Tibial nerve (tissue), 4 donors: ENCODE data around the gene ACD. TPM values are rescaled to one million over a fixed set of nuclear protein-coding genes. Genes with fewer than 3 reads are reported as not detected.

ENCODE experiments used
- total RNA-seq, 4 donors: library from RNA; depleted of rRNA; stranded (reverse); fragments of >200 nt; gene quantifications; one replicate each; pipeline ENCODE4 v1.1.0, GENCODE V29; 2016

The ACD gene
- total RNA-seq, 4 donors from 2014 or later = 18.0 to 32.3 (median 20.7) TPM

Other genes with a start within 250 kb of the ACD start
- gene ZDHHC1, start 243.8 kb downstream of the ACD start, total RNA-seq = 10 to 100 TPM; 24.3 to 46.2 (median 32.8) TPM
- 1 to 10 TPM in 1 of 4 donors, under 1 TPM in 2, not detected in 1; 0.20 to 2.9 (median 0.60) TPM for gene HSD11B2, start 229.1 kb downstream of the ACD start, total RNA-seq
- gene ATP6V0D1, start 179.1 kb downstream of the ACD start, total RNA-seq = 100 to 1,000 TPM in 1 of 4 donors, 10 to 100 TPM in 3; 55.1 to 113 (median 73.7) TPM
- gene AGRP, start 176.7 kb downstream of the ACD start, total RNA-seq = not detected
- 100 to 1,000 TPM in 2 of 4 donors, 10 to 100 TPM in 2; 50.6 to 112 (median 85.1) TPM for gene RIPOR1, start 131.4 kb downstream of the ACD start, total RNA-seq
- 10 to 100 TPM; 26.1 to 39.6 (median 31.8) TPM for gene CTCF, start 97.7 kb downstream of the ACD start, total RNA-seq
- gene CARMIL2, start 15.1 kb downstream of the ACD start, total RNA-seq = 1 to 10 TPM in 3 of 4 donors, under 1 TPM in 1; 0.66 to 6.5 (median 1.7) TPM
- gene PARD6A, start 700 bp upstream of the ACD start, total RNA-seq = 10 to 100 TPM in 2 of 4 donors, 1 to 10 TPM in 2; 3.7 to 16.2 (median 9.9) TPM
- gene ENKD1, start 6.5 kb upstream of the ACD start, total RNA-seq = 10 to 100 TPM; 32.6 to 53.8 (median 45.6) TPM
- gene C16orf86, start 6.6 kb upstream of the ACD start, total RNA-seq = 10 to 100 TPM; 15.9 to 31.2 (median 25.5) TPM
- gene GFOD2, start 59.1 kb upstream of the ACD start, total RNA-seq = 10 to 100 TPM; 10.5 to 24.6 (median 17.2) TPM
- gene RANBP10, start 146.3 kb upstream of the ACD start, total RNA-seq = 10 to 100 TPM in 3 of 4 donors, 1 to 10 TPM in 1; 8.1 to 19.5 (median 12.0) TPM
- 1 to 10 TPM; 2.8 to 8.4 (median 4.0) TPM for gene TSNAXIP1, start 146.6 kb upstream of the ACD start, total RNA-seq
- gene THAP11, start 182.1 kb upstream of the ACD start, total RNA-seq = 10 to 100 TPM; 47.1 to 74.3 (median 60.9) TPM
- 100 to 1,000 TPM in 2 of 4 donors, 10 to 100 TPM in 2; 54.4 to 137 (median 105) TPM for gene NUTF2, start 186.7 kb upstream of the ACD start, total RNA-seq
- 100 to 1,000 TPM in 1 of 4 donors, 10 to 100 TPM in 3; 51.3 to 101 (median 59.2) TPM for gene CENPT, start 187.4 kb upstream of the ACD start, total RNA-seq
- 10 to 100 TPM; 36.7 to 62.4 (median 55.6) TPM for gene EDC4, start 212.8 kb upstream of the ACD start, total RNA-seq
- 10 to 100 TPM in 1 of 4 donors, 1 to 10 TPM in 3; 2.0 to 15.1 (median 3.9) TPM for gene NRN1L, start 224.6 kb upstream of the ACD start, total RNA-seq
- gene PSKH1, start 233.0 kb upstream of the ACD start, total RNA-seq = 10 to 100 TPM; 22.2 to 30.8 (median 24.2) TPM